ENCODE measurements around the gene RXFP3. TPM values are rescaled to one million over a fixed set of nuclear protein-coding genes. Genes with fewer than 3 reads are reported as not detected.

The RXFP3 gene
- polyA plus RNA-seq, 1 donor = not detected

- Histone ChIP-seq H3K27me3 (ENCODE audit: control insufficient read depth, insufficient read depth, low read length) (no peaks in the 10 kb centered on the region), H3K4me3 (ENCODE audit: low read length) (no peak overlapping the region), H3K36me3 (ENCODE audit: control insufficient read depth, insufficient read depth, low read length) (no peaks in the 10 kb centered on the region), H3K4me1 (ENCODE audit: control insufficient read depth, insufficient read depth, low read length) (peaks cover 7% of the 10 kb centered on the region), H3K9me3 (ENCODE audit: control insufficient read depth, low read depth, low read length) (peaks cover 2% of the 10 kb centered on the region), H3K27ac (ENCODE audit: low read length) (no peak overlapping the region)
- WGBS (ENCODE audit: insufficient coverage, low lambda C conversion rate) = 72% methylated on average over 2 of the region's 3 CpGs
- no peak for DNase-seq
These were observed 43.8 kb downstream of the RXFP3 start for GRCh38 chr5:33980030-33980429.

GRCh38 chr5:33981408-33982162 lies 45.4 kb downstream of the RXFP3 start:
- Histone ChIP-seq H3K4me3 (ENCODE audit: low read length) (no peak overlapping the region), H3K27me3 (ENCODE audit: control insufficient read depth, insufficient read depth, low read length) (no peaks in the 10 kb centered on the region), H3K36me3 (ENCODE audit: control insufficient read depth, insufficient read depth, low read length) (peaks cover 6% of the 10 kb centered on the region), H3K27ac (ENCODE audit: low read length) (no peak overlapping the region), H3K4me1 (ENCODE audit: control insufficient read depth, insufficient read depth, low read length) (peaks cover 7% of the 10 kb centered on the region), H3K9me3 (ENCODE audit: control insufficient read depth, low read depth, low read length) (peaks cover 2% of the 10 kb centered on the region)
- DNase-seq = no peak
- 86% methylated on average over 4 of the region's 8 CpGs for WGBS (ENCODE audit: insufficient coverage, low lambda C conversion rate)

- H3K4me1 ChIP-seq (ENCODE audit: control insufficient read depth, insufficient read depth, low read length) = peaks cover 7% of the 10 kb centered on the region
- no peaks in the 10 kb centered on the region for H3K27me3 ChIP-seq (ENCODE audit: control insufficient read depth, insufficient read depth, low read length)
- no peak for DNase-seq
- peaks cover 2% of the 10 kb centered on the region for H3K9me3 ChIP-seq (ENCODE audit: control insufficient read depth, low read depth, low read length)
- WGBS (ENCODE audit: insufficient coverage, low lambda C conversion rate) = no CpG with 5 or more reads among the region's 15 CpGs
- peaks cover 27% of the 10 kb centered on the region for H3K36me3 ChIP-seq (ENCODE audit: control insufficient read depth, insufficient read depth, low read length)
- H3K4me3 ChIP-seq (ENCODE audit: low read length) = no peak overlapping the region
- no peak overlapping the region for H3K27ac ChIP-seq (ENCODE audit: low read length)
These were observed 48.0 kb downstream of the RXFP3 start for GRCh38 chr5:33984178-33984577.

- H3K27ac ChIP-seq (ENCODE audit: low read length) = no peak within 1 kb of the TSS
- H3K4me1 ChIP-seq (ENCODE audit: control insufficient read depth, insufficient read depth, low read length) = peaks cover 7% of the 10 kb centered on the region
- peaks cover 28% of the 10 kb centered on the region for H3K36me3 ChIP-seq (ENCODE audit: control insufficient read depth, insufficient read depth, low read length)
- no peak for DNase-seq
- no peak within 1 kb of the TSS for H3K4me3 ChIP-seq (ENCODE audit: low read length)
- WGBS (ENCODE audit: insufficient coverage, low lambda C conversion rate) = 94% methylated on average over 3 of the region's 7 CpGs
- H3K27me3 ChIP-seq (ENCODE audit: control insufficient read depth, insufficient read depth, low read length) = no peaks in the 10 kb centered on the region
- peaks cover 2% of the 10 kb centered on the region for H3K9me3 ChIP-seq (ENCODE audit: control insufficient read depth, low read depth, low read length)
These were observed 48.5 kb downstream of the RXFP3 start, which contains the start of gene SLC45A2 for GRCh38 chr5:33984671-33985124. Gene SLC45A2, minus strand, starts transcription at chr5:33984693. Its CDS starts 110 bp downstream, at chr5:33984583.

GRCh38 chr5:33985447-33985846 lies 49.3 kb downstream of the RXFP3 start:
- peaks cover 7% of the 10 kb centered on the region for H3K4me1 ChIP-seq (ENCODE audit: control insufficient read depth, insufficient read depth, low read length)
- no peak overlapping the region for H3K4me3 ChIP-seq (ENCODE audit: low read length)
- H3K27me3 ChIP-seq (ENCODE audit: control insufficient read depth, insufficient read depth, low read length) = no peaks in the 10 kb centered on the region
- H3K36me3 ChIP-seq (ENCODE audit: control insufficient read depth, insufficient read depth, low read length) = peaks cover 28% of the 10 kb centered on the region
- H3K27ac ChIP-seq (ENCODE audit: low read length) = no peak overlapping the region
- peaks cover 2% of the 10 kb centered on the region for H3K9me3 ChIP-seq (ENCODE audit: control insufficient read depth, low read depth, low read length)
- no peak for DNase-seq
- WGBS (ENCODE audit: insufficient coverage, low lambda C conversion rate) = 94% methylated on average over 2 of the region's 6 CpGs

Other genes starting within 250 kb of the RXFP3 start
- gene ADAMTS12, start 44.4 kb upstream of the RXFP3 start, polyA plus RNA-seq = 4.2 TPM
- gene SLC45A2, start 48.3 kb downstream of the RXFP3 start, polyA plus RNA-seq = 0.12 TPM
- gene AMACR, start 71.7 kb downstream of the RXFP3 start, polyA plus RNA-seq = 59.5 TPM
- 35.6 TPM for gene C1QTNF3, start 106.8 kb downstream of the RXFP3 start, polyA plus RNA-seq

Measured in large intestine (tissue), 3 donors.